Liver (tissue), 3 donors: ENCODE data around the gene BNC2.

Experiments used
- CTCF ChIP-seq: fragments of 150-350 bp; IDR thresholded peaks from 2 replicates; pipeline ENCODE4 v1.5.1; 2017; ENCODE audit warnings: improper control_type of control experiment, low read depth, low read length; ENCODE audit not compliant: missing input control
- GABPA ChIP-seq, 2 donors: IDR thresholded peaks in 1 of 2; conservative IDR thresholded peaks in 1 of 2; 2 replicates each; pipeline ENCODE4 v1.6.1; 2016; ENCODE audit warnings: antibody characterized with exemption in 2 of 2, mild to moderate bottlenecking in 1 of 2, moderate library complexity in 1 of 2
- MAX ChIP-seq: IDR thresholded peaks from 2 replicates; pipeline ENCODE4 v1.6.1; 2016; ENCODE audit warnings: antibody characterized with exemption
- RAD21 ChIP-seq, 2 donors: IDR thresholded peaks; 2 replicates each; pipeline ENCODE4 v1.6.1; 2016; ENCODE audit warnings: antibody characterized with exemption in 2 of 2, mild to moderate bottlenecking in 2 of 2
- REST ChIP-seq: IDR thresholded peaks from 2 replicates; pipeline ENCODE4 v1.6.1; 2016; ENCODE audit warnings: antibody characterized with exemption, mild to moderate bottlenecking
- YY1 ChIP-seq: IDR thresholded peaks from 2 replicates; pipeline ENCODE4 v1.6.1; 2016; ENCODE audit warnings: antibody characterized with exemption, mild to moderate bottlenecking
- donor health status: healthy.
- donor health status: healthy.

- TF ChIP-seq CTCF (no peak), MAX (no peak), RAD21 (IDR thresholded peaks at IDR 0.05) (no peak), GABPA (IDR thresholded peaks at IDR 0.05 in 1 of 2, conservative IDR thresholded peaks at IDR 0.05 in 1 of 2) (no peak), YY1 (no peak), REST (no peak)
Observed at GRCh38 chr9:16898464-16898863, 28.0 kb upstream of the BNC2 start.
